ENCODE measurements around the gene NXPH4. TPM values are rescaled to one million over a fixed set of nuclear protein-coding genes. Genes with fewer than 3 reads are reported as not detected.

NXPH4 gene
- total RNA-seq, 4 donors from 2014 or later = 0.56 to 2.4 (median 1.4) TPM; not detected in 1

DNA sequence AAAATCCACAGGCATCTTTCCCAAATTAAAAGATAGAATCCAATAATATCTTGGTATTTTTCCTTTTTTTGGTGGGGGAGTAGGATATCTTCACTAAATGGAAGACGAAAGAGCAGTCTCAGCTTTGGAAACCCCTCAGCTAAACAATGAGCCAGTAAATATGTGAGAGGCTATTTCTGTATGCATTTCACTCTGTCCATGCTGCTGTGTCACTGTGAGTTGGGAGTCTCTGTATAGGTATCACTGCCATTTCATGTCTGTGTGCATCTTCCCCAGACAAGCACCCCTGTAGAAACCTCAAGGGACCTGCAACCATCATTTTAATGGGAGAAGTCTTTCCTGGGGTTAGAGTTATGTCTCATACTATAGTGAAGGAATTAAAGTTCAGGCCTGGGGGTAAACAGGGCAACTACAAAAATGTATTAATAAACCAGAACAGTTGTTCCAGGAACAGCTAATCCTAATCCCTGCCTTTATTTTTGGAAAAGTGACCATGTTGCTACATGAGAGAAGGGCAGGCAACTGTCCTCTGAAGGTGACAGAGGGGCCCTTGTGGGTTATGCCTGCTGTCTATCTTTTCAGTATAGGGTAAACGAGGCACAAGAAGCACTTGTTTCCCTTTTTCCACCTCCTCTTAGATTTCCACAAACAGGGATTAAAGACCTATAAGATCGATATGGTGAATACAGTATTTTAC, 45.7 kb downstream of the NXPH4 start:
- TF ChIP-seq, protein P1, sequence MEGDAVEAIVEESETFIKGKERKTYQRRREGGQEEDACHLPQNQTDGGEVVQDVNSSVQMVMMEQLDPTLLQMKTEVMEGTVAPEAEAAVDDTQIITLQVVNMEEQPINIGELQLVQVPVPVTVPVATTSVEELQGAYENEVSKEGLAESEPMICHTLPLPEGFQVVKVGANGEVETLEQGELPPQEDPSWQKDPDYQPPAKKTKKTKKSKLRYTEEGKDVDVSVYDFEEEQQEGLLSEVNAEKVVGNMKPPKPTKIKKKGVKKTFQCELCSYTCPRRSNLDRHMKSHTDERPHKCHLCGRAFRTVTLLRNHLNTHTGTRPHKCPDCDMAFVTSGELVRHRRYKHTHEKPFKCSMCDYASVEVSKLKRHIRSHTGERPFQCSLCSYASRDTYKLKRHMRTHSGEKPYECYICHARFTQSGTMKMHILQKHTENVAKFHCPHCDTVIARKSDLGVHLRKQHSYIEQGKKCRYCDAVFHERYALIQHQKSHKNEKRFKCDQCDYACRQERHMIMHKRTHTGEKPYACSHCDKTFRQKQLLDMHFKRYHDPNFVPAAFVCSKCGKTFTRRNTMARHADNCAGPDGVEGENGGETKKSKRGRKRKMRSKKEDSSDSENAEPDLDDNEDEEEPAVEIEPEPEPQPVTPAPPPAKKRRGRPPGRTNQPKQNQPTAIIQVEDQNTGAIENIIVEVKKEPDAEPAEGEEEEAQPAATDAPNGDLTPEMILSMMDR (IDR thresholded peaks at IDR 0.05) = no peak
- no peak for ATAC-seq (ENCODE audit: low FRiP score)
- DNase-seq (ENCODE audit: low spot score) = no peak

DNA sequence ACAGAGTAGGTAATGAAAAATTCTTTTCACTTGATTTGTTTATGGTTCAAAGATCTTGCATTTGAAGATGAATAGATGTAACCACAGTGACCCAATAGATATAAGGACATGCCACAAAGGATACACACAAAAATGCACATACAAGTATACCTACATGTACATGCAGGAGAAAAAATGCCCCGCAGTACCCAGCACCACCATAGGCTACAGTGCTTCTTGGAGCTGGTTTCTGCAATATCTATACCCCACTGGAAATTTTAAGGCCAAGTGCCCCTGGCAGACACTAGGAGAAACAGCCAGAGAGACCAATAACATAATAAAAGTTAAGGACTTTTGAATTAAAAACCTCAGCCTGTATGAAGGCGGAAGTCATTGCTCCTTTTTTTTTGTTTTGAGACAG, 46.5 kb downstream of the NXPH4 start:
- TF ChIP-seq, protein P1 (IDR thresholded peaks at IDR 0.05) = no peak
- DNase-seq (ENCODE audit: low spot score) (no peak), ATAC-seq (ENCODE audit: low FRiP score) (no peak)

DNA sequence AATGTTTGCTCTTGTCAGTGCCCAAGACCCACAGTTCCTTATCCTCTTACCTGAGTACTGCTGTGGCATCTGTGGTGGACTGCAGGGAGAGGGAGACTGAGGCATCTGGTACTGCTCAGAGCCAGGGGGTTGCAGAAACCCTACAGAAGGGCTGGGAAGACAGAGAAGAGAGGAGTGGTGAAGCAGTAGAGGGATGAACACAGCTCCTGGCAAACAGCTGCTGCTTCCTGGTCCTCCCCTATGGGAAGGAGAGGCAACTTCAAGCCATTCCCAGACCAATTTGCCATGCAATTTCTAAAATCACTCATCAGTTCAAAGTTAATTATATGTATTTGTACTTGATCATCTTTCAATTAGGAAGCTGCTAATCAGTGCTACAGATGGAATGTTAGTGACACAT, 50.1 kb downstream of the NXPH4 start:
- TF ChIP-seq, protein P1 (IDR thresholded peaks at IDR 0.05) = no peak
- ATAC-seq (ENCODE audit: low FRiP score) (no peak), DNase-seq (ENCODE audit: low spot score) (no peak)

DNA sequence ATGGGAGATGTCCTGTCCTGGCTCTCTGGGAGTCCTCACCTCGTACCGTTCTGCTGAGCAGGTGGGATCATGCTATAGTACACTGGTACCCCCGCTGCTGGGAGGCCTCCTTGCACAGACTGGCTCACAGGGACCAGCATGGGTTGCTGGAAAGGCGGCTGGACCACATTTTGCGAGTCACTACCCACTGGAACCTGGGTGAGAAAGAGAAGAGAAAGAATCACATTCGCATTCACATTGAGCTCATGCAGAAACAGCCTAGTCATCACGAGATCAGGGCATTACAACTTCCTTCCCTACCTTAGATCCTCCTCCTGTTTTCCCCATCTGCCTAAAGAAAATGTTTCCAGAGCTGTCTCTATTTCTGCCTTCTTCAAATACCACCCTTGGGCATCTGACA, 51.7 kb downstream of the NXPH4 start:
- TF ChIP-seq, protein P1 (IDR thresholded peaks at IDR 0.05) = no peak
- ATAC-seq (ENCODE audit: low FRiP score) = no peak
- DNase-seq (ENCODE audit: low spot score) = no peak

DNA sequence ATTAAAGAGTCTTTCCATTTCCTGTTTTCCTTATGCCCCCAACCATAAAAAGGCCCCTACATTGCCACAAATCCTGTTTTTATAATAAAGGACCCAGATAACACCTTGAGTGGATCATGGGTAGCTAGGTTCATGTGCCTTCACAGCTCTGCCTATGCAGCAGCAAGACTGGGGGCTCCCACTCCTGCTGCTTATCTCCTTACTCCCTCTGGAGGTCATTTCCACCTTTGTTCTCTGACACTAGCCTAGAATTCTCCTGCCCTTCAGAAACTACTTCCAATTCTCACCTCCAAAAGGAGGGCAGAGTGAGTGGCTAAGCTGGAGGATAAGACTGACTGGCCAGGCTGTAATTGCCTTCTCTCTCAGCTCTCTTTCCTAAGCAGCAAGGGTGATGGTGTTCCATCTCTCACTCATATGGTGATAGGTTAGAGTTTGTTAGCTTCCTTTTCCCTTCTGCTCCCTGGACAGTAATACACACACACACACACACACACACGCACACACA, 54.4 kb downstream of the NXPH4 start:
- DNase-seq (ENCODE audit: low spot score) (no peak), ATAC-seq (ENCODE audit: low FRiP score) (no peak)
- TF ChIP-seq, protein P1 (IDR thresholded peaks at IDR 0.05) = no peak

DNA sequence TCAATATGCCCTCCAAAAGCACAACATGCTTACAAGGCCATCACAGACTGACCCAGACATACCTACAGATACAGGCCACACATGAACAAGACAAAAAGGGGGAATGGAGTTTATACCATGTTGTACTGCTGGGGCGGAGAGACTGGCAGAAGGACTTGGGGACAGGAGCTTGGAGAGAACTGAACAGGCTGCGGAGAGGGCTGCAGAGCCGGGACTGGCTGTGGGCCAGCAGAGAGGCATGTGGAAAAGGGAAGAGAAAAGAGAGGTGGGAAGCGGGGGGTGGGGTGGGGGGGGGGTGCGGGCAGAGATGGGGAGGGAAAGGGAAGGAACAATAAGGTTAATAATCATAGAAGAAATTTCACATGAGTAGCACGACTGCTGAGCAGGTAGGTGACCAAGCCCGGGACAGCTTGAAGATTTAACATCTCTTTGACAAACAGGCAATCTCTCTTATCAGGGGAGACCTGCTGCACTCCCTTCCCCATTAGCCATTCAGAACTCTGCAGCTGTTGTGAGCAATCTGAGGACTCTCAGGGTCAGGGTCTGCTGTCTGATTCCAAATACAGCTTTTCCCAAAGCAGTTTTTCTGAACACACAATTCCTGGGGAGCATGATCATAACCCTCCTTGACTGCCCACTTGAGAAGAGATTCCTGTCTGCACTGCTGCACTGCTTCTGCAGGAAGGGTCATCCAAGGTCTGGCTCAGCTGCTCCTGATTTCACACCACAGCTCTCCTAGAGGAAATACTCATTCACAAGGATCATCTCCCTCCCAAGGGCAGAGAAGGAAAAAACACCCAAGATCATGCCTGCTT, 56.0 kb downstream of the NXPH4 start:
- TF ChIP-seq, protein P1 (IDR thresholded peaks at IDR 0.05) = no peak
- DNase-seq (ENCODE audit: low spot score) (no peak), ATAC-seq (ENCODE audit: low FRiP score) (no peak)

Data from omental fat pad (tissue), 4 donors.